Hematopoietic multipotent progenitor cell treated with erythropoietin and hydrocortisone succinate and interleukin-3 and kit ligand, for 15 days (in vitro differentiated cells): ENCODE data around the gene FAM111A.
"Not testable (repeated sequence)": the region's sequence is repeated elsewhere in the genome, so short reads cannot be mapped to it uniquely, and the experiment has no call there.

Experiments used
- DNase-seq: peaks from one replicate; pipeline ENCODE4 v3.0.0-alpha.2; 2015; ENCODE audit warnings: low spot score

FAM111A gene, protein sequence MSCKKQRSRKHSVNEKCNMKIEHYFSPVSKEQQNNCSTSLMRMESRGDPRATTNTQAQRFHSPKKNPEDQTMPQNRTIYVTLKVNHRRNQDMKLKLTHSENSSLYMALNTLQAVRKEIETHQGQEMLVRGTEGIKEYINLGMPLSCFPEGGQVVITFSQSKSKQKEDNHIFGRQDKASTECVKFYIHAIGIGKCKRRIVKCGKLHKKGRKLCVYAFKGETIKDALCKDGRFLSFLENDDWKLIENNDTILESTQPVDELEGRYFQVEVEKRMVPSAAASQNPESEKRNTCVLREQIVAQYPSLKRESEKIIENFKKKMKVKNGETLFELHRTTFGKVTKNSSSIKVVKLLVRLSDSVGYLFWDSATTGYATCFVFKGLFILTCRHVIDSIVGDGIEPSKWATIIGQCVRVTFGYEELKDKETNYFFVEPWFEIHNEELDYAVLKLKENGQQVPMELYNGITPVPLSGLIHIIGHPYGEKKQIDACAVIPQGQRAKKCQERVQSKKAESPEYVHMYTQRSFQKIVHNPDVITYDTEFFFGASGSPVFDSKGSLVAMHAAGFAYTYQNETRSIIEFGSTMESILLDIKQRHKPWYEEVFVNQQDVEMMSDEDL

GRCh38 chr11:59142530-59143507, at the start of gene FAM111A:
Gene FAM111A, plus strand, starts transcription at chr11:59142856. Its CDS starts 6,017 bp downstream, at chr11:59148873.
- peak; percentile 71 for DNase-seq

- DNase-seq, result not testable (repeated sequence)
These were observed 49.1 kb upstream of the FAM111A start for GRCh38 chr11:59093576-59093975.

DNA sequence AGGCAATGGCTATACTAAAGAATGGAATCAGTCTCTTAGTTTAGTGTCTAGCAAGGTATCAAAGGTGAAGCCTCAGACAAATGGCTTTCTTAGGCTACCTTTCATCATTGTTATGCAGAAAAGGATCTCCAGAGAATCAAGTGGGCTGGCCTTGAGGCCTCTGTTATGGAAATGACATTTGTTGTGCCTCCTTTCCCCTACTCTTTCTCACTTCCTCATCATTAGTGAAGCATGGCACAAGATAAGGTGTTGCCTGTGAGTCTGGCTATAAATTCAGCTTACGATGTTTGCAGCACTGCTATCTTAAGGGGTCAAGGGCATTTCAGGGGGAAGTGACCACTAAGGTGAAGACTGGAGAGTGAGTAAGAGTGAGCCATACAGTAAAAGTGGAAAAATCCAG, 47.4 kb upstream of the FAM111A start:
- not testable (repeated sequence) for DNase-seq

DNA sequence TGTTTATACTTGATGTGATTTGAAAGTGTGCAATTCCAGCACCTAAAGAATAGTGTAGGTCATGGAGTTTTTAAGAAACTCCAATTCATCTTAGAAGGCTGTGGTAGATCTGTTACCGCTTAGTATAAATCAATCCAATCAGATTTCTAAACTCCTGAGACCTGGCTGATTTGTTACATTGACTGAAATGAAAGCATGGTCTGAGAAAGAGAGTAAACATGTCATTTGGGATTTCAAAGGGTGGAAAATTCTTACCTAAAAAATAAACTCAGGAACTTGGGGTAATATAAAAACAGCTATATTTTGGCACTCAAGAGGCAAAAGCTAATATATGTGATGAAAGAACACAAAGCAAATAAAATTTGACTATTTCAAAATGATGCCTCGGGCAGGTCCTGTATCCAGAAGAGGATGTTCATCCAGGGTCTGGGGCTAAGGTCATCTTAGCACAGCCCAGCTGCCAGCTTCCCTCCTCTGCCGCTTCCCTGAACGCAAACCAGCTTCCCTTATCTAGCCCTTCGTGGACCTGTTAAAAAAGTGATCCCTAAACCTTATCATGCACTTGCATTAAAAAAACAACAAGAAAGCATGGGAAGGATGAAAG, 46.6 kb upstream of the FAM111A start:
- not testable (repeated sequence) for DNase-seq

GRCh38 chr11:59097113-59097708, 45.4 kb upstream of the FAM111A start:
- peak; percentile 54 for DNase-seq

GRCh38 chr11:59097938-59098337, 44.7 kb upstream of the FAM111A start:
- not testable (repeated sequence) for DNase-seq

DNA sequence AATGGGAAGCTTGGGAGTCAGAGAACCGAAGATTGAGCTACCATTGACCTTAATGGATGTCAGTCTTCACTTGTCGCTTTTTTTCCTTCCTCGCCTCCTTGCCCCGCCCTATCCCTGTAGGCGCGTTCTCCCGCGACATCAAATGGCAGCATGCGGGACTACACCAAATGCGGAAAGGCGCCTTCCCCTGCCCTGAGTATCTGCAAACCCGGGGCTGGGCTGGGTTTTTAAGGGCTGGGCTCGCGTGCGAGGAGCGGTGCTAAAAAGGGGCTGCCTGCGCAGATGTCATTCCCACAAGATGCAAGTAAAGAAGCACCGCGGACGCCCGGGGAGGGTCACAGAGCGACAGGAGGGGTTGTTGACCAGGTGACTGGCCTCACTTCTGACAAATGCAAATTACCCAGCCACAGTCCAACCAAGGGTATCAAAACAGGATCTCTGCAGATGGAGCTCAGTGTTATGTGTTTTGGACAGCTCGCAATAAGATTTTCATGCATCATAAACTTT, 40.3 kb upstream of the FAM111A start:
- DNase-seq, result peak; percentile 27

DNA sequence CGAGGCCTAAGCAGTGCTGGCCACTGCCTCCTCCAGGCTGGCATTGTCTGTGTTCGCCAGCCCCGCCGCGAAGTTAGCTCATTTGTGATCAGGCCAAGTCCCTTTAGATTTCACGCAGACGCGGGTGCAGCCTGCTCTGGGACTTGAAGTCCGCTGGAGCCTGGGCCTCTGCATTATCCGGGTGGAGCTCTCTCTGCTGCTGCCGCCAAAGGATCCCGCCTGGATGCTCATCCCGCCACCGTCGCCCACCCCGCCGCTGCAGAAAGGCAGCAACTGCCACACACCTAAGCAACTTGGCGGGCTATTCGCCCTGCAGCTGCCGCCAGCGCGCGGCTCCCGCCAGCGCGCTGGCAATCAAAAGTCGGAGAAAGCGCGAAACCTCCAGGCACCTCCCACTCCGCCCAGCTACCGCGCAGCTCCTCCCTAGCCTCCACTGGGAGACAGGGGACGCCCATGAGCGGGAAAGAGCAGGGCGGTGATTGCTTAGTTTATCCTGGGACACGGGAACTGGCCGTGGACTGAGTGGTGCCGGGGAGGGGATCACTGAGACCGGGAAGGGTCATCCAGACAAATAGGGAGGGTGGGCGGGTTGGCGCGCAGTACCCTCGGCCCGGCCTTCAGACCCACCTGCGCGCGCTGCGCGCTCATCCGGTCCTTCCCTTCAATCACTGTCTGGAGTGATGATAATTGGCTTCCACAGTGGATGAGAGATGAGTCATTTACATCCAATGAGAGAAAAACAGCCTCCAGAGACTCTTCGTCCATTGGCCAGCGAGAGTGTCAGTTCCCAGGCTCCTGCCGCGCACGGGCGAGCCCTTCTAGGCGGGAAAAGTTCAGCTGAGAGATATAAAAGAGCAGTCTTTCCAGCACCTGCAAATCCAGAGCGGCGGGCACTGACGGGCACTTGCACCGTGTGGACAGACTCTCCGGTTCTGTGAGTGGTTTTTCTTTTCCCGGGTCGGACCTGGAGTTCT, 36.0 kb upstream of the FAM111A start, which contains the start of gene FAM111B:
FAM111B (plus strand) TSS at position 875 of the 974 bp plus-strand sequence. CDS start 2,389 bp downstream, outside the sequence.
- peak; percentile 31 for DNase-seq

DNA sequence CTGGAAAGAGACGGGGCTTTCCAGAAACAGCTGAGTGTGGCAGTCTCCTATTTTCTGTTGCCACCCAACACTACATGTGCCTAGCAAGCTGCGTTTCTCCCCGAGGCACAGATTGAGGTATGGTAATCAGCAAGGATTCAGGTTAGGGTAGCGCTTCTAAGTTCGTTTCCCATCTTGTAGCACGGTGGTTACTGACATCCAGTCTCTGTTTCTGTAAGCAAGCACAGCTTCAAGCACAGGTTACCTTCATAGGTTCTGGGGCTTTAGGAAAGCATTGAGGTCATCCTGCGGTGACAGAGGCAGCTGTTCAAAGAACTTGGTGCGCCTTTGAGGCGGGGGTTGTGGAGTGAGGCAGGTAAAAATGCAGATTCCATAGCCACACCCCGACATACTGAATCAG, 34.9 kb upstream of the FAM111A start:
- DNase-seq, result not testable (repeated sequence)

GRCh38 chr11:59112494-59112893, 30.2 kb upstream of the FAM111A start:
- DNase-seq, result no peak

- no peak for DNase-seq
These were observed 28.3 kb upstream of the FAM111A start for GRCh38 chr11:59114344-59114743.

DNA sequence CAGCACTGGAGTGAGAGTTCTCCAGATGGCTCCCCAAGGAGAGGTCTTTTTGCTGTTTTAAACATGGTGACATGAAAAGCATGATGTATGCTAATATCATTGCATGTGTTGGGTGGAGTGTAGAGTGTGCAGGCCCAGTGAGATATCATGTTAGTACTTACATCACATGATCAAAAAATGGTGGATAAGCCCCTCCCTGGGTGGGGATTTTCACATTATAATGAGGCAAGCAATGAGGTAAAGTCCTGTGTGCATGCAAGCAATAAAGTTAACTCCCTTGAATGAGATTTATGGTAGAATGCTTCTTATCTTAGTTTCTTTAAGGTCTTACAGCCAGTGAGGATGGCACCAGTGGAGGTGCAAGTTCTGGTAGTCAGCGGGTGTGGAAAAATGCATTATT, 27.1 kb upstream of the FAM111A start:
- no peak for DNase-seq

GRCh38 chr11:59117774-59118173, 24.9 kb upstream of the FAM111A start:
- no peak for DNase-seq

DNA sequence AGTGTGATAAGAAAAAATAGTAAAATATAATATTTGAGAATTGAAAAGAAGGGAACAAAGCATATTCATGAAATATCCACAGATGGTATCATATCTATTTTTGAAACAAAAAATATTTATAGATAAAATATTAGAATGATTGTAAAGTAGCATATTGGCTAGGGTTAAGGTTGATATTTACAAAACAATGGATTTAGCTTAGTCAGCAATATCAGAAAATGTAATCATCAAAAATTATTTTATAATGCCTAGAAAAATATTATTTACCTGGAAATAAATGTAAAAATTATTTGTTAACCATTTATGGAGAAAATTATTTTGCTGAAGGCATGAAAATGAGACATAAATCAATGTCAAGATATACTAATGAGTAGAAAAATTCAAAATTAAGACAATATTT, 22.8 kb upstream of the FAM111A start:
- no peak for DNase-seq

- DNase-seq, result peak; percentile 78
These were observed 6.8 kb upstream of the FAM111A start for GRCh38 chr11:59135648-59136461.

- not testable (repeated sequence) for DNase-seq
These were observed 6.1 kb upstream of the FAM111A start for GRCh38 chr11:59136551-59136950.

- DNase-seq, result no peak
These were observed 5.5 kb upstream of the FAM111A start for GRCh38 chr11:59137190-59137589.

DNA sequence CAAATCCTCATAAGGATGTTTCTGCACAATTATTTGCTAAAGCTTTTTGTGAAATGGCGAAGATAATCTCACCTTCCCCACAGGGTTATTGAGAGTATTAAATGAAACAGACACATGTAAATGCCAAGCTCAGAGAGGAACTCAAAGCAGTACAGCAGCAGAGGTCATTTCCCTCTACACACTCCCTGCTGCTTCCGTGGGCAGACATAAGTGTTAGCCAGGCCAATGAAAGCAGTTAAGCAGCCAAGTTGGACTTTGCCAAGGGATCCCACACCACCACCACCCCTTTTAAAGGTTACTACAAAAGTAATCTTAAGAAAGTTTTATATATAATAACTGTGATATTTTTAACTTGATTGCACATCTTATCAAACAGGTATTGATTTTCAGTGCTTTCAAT, 4.0 kb upstream of the FAM111A start:
- DNase-seq, result no peak

GRCh38 chr11:59141191-59141590, 1.5 kb upstream of the FAM111A start:
- no peak for DNase-seq
